ENCODE measurements around the gene PRR36. TPM values are rescaled to one million over a fixed set of nuclear protein-coding genes. Genes with fewer than 3 reads are reported as not detected.
A peak's percentile ranks its signal among the peaks of the same experiment; 100 is the strongest.

Gene PRR36
- total RNA-seq, 1 donor from 2014 or later = 1.0 TPM

DNA sequence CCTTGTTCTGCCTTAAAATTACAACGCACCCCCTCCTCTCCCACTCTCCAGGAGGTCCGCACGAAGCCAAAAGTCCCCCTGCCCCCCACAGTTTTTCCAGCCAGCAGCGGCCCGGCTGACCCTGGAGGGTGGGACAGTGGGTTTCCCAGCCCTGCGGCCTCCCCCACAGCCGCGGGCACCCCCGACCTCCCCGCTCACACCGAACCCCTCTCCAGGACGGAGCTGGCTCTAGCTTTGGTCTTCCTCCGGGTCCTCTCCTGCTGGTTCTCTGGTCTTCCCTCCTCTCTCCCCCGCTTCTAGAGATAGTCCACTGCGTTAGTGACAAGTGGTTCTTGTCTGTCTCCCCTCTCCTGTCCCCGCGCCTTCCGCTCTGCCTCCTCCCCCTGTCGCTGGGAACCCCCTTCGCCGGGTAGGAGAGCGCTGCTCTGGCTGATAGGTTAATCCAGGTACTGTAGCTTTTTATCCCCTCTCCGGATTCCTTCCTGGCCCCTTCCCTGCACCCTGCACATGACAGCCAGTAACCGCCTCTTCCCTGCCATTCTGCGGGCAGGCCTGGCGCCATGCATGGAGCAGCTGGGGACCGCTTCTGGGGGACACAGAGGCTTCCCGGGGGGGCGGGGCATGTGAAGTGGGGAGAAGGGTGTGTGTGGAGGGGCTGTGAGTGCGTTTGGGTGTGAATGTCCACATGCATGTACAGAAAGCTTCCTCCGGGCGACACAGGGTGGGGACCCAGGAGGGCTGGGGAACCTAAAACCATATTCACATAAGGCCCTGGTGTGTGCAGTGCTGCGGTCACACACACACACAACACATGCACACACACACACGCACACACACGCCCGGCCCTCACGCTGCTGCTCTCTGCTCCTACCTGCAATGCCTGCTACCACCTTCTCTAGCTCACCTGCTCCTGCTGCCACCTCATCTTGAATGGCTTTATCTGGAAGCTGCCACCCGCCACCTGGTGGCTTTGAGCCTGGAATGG, 17.2 kb downstream of the PRR36 start:
- Histone ChIP-seq H3K36me3 (ENCODE audit: control insufficient read depth, insufficient read depth, low read length) (no peaks in the 10 kb centered on the region), H3K27me3 (ENCODE audit: control insufficient read depth, insufficient read depth, low read length) (peaks cover 48% of the 10 kb centered on the region), H3K4me3 (ENCODE audit: low read depth, low read length) (no peak overlapping the region)
- TF ChIP-seq, protein P1, sequence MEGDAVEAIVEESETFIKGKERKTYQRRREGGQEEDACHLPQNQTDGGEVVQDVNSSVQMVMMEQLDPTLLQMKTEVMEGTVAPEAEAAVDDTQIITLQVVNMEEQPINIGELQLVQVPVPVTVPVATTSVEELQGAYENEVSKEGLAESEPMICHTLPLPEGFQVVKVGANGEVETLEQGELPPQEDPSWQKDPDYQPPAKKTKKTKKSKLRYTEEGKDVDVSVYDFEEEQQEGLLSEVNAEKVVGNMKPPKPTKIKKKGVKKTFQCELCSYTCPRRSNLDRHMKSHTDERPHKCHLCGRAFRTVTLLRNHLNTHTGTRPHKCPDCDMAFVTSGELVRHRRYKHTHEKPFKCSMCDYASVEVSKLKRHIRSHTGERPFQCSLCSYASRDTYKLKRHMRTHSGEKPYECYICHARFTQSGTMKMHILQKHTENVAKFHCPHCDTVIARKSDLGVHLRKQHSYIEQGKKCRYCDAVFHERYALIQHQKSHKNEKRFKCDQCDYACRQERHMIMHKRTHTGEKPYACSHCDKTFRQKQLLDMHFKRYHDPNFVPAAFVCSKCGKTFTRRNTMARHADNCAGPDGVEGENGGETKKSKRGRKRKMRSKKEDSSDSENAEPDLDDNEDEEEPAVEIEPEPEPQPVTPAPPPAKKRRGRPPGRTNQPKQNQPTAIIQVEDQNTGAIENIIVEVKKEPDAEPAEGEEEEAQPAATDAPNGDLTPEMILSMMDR (IDR thresholded peaks at IDR 0.05; ENCODE audit: insufficient read depth, low read length, poor library complexity, severe bottlenecking) = no peak
- no peak for DNase-seq (ENCODE audit: low read depth)

DNA sequence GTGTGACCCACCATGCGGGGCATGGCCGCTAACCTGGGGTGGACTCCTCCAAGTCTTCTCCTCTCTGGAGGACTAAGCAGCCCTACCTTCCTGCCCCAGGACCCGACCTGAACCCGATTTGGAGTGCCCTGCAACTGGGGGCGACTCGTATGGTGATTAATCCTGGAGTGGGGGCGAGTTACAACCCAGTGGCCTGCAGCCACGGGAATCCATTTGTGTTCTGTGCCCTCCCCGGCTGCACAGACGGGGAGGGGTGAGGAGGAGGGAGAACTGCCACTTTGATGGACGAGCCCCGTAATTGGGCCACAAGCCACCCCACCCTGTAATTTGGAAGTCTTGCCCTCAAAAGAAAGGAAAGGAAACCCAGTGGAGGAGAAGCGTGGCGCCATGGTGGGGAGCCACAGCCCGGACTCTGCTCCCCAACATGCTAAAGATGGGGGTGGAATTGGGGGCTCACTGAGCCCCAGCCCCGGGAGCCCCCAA, 18.0 kb downstream of the PRR36 start:
- Histone ChIP-seq H3K36me3 (ENCODE audit: control insufficient read depth, insufficient read depth, low read length) (no peaks in the 10 kb centered on the region), H3K4me3 (ENCODE audit: low read depth, low read length) (no peak overlapping the region), H3K27me3 (ENCODE audit: control insufficient read depth, insufficient read depth, low read length) (peaks cover 43% of the 10 kb centered on the region)
- DNase-seq (ENCODE audit: low read depth) = no peak
- TF ChIP-seq, protein P1 (IDR thresholded peaks at IDR 0.05; ENCODE audit: insufficient read depth, low read length, poor library complexity, severe bottlenecking) = no peak

DNA sequence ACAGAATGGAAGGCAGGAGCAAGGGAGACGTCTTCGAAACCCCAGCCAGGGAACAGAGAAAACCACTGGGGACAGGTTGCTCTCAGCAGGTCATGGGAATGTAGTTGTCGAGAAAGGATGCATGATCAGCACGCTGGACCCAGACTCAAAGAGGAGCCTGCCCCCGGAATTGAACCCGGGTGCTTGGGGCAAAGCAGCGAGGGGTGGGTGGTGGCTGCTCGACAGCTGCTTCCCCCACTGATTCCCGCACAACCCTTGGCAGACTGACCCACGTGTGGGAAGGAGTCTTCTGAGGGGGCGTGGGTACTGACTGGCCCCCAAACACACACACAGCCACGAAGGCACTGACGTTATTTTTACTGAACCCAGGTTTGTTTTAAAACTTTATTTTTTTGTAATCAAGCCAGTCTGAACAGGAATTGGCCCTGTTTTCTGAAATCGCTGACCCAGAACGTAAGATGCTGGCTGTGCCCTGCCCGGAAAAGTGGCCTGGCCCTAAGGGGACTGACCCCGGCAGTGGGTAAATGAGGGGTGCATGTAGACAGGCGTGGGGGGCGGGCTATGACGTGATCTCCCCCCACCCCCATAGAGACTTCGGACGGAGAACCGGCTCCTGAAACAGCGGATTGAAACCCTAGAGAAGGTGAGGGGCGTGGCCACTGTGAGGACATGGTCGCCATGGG, 18.6 kb downstream of the PRR36 start:
- Histone ChIP-seq H3K27me3 (ENCODE audit: control insufficient read depth, insufficient read depth, low read length) (peaks cover 37% of the 10 kb centered on the region), H3K4me3 (ENCODE audit: low read depth, low read length) (no peak overlapping the region), H3K36me3 (ENCODE audit: control insufficient read depth, insufficient read depth, low read length) (no peaks in the 10 kb centered on the region)
- TF ChIP-seq, protein P1 (IDR thresholded peaks at IDR 0.05; ENCODE audit: insufficient read depth, low read length, poor library complexity, severe bottlenecking) = no peak
- no peak for DNase-seq (ENCODE audit: low read depth)

DNA sequence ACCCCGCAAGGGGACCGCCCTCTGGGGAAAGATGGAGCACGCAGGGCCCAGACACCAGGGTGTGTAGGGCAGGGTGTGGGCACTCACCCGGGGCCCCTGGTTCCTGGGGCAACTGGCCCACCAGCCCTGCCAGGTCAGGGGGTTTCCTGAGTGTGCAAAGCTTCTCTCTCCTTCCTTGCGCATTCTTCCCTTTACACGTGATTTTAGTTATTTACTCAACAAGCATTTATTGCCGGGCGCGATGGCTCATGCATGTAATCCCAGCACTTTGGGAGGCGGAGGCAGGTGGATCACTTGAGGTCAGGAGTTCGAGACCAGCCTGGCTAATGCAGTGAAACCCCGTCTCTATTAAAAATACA, 20.4 kb downstream of the PRR36 start:
- TF ChIP-seq, protein P1 (IDR thresholded peaks at IDR 0.05; ENCODE audit: insufficient read depth, low read length, poor library complexity, severe bottlenecking) = no peak
- DNase-seq (ENCODE audit: low read depth) = no peak
- no peak overlapping the region for H3K4me3 ChIP-seq (ENCODE audit: low read depth, low read length)
- H3K27me3 ChIP-seq (ENCODE audit: control insufficient read depth, insufficient read depth, low read length) = peaks cover 36% of the 10 kb centered on the region
- H3K36me3 ChIP-seq (ENCODE audit: control insufficient read depth, insufficient read depth, low read length) = no peaks in the 10 kb centered on the region

DNA sequence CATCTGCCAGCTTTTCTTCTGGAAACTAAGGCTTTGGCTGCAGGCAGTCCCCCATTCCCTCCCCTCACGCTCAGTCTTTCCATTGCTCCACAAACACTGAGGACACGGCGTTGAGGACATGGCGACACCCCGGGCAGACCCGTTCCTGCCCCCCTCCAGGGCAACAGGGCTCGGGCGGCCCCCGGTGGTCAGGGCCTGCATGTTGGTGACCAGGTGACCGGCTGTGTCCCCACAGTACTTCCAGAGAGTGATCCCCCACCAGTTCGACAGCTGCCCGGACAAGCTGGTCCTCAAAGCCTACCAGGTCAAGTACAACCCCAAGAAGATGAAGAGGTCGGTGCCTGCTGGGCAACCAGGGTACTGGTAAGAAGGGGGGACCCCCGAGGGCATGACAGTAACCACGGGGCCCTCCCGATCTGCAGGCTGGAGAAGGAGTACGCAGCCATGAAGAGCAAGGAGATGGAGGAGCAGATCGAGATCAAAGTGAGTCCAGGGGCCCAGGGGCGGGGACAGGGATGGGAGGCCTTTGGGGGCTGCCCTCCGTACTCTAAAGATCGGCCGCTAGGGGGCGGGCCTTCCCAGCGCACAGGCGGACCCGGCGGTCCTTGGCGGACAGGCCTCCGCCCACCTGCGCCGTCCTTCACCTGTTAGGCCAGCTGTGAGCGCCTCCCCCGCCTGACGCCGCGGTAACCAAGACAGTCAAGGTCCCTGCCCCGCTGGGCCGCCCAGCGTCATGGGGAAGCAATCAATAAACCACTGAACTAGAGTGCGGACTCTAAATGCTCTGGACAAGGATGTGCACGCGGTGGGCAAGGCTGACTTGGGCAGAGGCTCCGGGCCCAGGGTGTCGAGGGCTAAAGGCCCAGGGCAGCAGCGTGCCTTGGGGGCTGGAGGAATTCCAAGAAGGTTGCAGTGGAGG, 21.1 kb downstream of the PRR36 start:
- H3K36me3 ChIP-seq (ENCODE audit: control insufficient read depth, insufficient read depth, low read length) = no peaks in the 10 kb centered on the region
- DNase-seq (ENCODE audit: low read depth) = no peak
- no peak overlapping the region for H3K4me3 ChIP-seq (ENCODE audit: low read depth, low read length)
- H3K27me3 ChIP-seq (ENCODE audit: control insufficient read depth, insufficient read depth, low read length) = peaks cover 31% of the 10 kb centered on the region
- TF ChIP-seq, protein P1 (IDR thresholded peaks at IDR 0.05; ENCODE audit: insufficient read depth, low read length, poor library complexity, severe bottlenecking) = peak; percentile 93
